ENCODE data around the gene WWOX. TPM values are rescaled to one million over a fixed set of nuclear protein-coding genes. Genes with fewer than 3 reads are reported as not detected.

The WWOX gene
- total RNA-seq, 2 experiments from 2014 or later: 20.2 to 21.4 TPM

DNA sequence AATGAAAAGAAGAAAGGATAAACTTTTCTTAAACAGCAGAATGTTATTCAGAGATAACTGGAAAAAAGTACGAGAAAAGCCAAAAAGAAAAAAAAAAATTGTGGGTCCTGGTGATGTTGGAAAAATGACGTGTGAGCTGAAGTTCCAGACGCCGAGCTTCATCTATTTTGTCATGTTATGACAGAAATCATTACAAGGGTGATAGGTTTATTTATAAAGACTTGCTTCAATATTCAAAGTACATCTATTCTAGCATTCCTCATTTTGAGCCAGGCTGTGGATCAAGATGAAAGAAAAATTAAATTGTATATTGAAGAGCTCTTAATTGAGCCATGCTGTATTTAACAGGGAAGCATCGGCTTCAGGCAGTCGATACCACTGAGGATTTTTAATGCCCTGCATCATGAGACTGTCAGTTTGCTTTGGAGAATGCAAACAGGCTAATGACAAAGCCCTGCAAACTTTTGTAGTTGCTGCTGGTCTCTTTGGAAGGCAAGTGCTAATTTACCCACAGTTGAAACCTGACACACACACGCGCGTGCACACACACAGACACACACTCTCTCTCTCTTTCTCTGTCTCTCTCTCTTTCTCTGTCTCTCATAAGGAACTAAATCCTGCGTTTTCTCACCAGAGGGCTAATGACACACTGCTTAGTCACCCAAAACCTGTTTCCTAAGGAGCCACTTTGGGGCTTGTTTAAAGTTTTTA is 110.7 kb downstream of the WWOX start:
- no peaks in the 10 kb centered on the region for H3K9me3 Mint-ChIP-seq
- no peak overlapping the region for H3K27ac Mint-ChIP-seq
- H3K4me1 Mint-ChIP-seq (ENCODE audit: low read depth): no peaks in the 10 kb centered on the region
- H3K27me3 Mint-ChIP-seq (ENCODE audit: low read depth): no peaks in the 10 kb centered on the region
- H3K4me3 Mint-ChIP-seq: no peak overlapping the region
- CTCF ChIA-PET: interaction anchor here (0.7 kb wide), 1 partner anchor 527 kb away, joined by 4 read pairs; no protein-coding TSS in a partner anchor
- intact Hi-C loops (cut with micrococcal nuclease): no loop called here
- no peaks in the 10 kb centered on the region for H3K36me3 Mint-ChIP-seq (ENCODE audit: low read depth)
- no peak for DNase-seq

DNA sequence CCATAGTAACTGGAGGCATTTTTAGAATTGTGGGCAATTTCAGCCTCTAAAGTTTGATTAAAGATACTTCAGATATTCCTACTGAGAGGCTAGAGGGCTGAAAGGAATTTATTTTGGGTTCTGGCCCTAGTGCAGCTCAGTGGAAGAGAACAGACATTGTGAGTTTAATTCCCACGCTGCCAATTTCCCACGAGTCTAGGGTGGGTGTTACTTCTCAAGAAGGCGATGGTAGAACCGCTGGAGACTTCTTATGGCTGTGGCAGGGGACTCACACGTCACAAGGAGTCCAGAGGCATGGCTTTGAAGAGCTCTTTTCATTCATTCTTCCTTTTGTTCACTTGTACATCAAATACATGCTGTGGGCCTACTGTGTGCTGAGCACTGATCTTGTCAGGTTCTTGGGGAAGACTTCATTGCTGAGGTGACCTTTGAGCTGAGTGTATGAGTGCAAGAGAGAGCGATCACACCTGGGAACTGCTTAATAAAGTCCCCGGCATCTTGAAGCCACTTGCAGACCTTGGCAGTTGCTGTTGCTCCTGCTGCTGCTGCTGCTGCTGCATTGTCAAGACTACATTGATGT is 111.7 kb downstream of the WWOX start:
- DNase-seq: no peak
- Mint-ChIP-seq H3K4me3 (no peak overlapping the region), H3K27ac (no peak overlapping the region), H3K4me1 (ENCODE audit: low read depth) (no peaks in the 10 kb centered on the region), H3K36me3 (ENCODE audit: low read depth) (no peaks in the 10 kb centered on the region), H3K9me3 (no peaks in the 10 kb centered on the region), H3K27me3 (ENCODE audit: low read depth) (no peaks in the 10 kb centered on the region)
- CTCF ChIA-PET: no interaction called here
- intact Hi-C loops (cut with micrococcal nuclease): no loop called here

DNA sequence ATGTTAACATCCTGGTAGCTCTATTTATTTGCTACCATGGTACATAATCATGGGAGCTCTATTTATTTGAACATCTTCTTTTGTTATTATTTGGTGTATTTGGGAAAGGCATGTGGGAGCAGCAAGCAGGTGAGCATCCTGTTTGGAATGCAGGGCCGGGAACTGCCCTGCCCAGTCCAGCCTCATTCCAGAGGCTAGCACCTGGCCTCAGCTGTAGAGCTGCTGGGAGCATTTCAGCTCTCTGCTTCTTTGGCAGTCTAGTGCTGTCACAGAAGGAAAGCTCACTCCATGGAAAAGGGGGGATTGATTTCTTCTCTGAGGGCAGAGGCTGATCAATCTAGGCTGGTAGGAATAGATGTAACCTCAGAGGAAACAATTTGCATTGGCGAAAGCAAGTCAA is 112.5 kb downstream of the WWOX start:
- intact Hi-C loops (cut with micrococcal nuclease): no loop called here
- no peaks in the 10 kb centered on the region for H3K36me3 Mint-ChIP-seq (ENCODE audit: low read depth)
- CTCF ChIA-PET: no interaction called here
- no peaks in the 10 kb centered on the region for H3K27me3 Mint-ChIP-seq (ENCODE audit: low read depth)
- no peaks in the 10 kb centered on the region for H3K9me3 Mint-ChIP-seq
- H3K4me3 Mint-ChIP-seq: no peak overlapping the region
- no peak for DNase-seq
- H3K27ac Mint-ChIP-seq: no peak overlapping the region
- no peaks in the 10 kb centered on the region for H3K4me1 Mint-ChIP-seq (ENCODE audit: low read depth)

DNA sequence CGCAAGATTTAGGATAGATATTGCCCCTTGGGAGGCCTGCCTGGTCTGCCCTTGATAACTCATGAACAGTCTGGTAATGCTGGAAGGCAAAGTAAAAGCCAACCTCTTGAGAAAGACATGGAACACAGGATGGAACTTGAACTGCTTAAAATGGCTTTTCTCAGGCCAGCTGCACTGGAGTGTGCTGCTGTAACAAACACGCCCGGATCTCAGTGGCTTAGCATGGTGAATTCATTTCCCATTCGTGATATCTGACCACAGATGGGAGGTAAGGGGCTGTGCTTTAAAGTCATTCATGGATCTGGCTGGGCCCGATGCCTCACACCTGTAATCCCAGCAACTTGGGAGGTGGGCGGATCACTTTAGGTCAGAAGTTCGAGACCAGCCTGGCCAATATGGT is 113.2 kb downstream of the WWOX start:
- intact Hi-C loops (cut with micrococcal nuclease): no loop called here
- Mint-ChIP-seq H3K4me3 (no peak overlapping the region), H3K36me3 (ENCODE audit: low read depth) (no peaks in the 10 kb centered on the region), H3K27me3 (ENCODE audit: low read depth) (no peaks in the 10 kb centered on the region), H3K4me1 (ENCODE audit: low read depth) (no peaks in the 10 kb centered on the region), H3K9me3 (no peaks in the 10 kb centered on the region), H3K27ac (no peak overlapping the region)
- DNase-seq: no peak
- CTCF ChIA-PET: no interaction called here

DNA sequence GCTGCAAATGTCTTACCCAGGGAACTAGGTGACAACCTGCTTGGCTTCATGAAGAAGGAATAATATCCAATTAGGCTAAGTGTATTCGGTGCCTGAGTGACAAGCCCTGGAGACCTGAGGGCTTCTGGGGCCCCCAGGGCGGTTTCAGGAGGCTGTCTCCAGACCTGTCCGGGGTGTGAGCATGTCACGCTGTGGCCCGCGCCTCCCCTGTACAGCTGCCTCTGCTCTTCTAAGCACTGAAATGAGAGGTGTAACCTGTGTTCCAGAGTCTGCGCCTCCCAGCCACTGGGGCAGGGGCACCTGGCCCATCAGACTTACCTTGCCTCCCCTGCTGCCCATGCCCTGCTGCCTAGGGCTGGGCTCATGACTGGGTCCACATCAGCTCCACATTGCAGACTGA is 114.3 kb downstream of the WWOX start:
- intact Hi-C loops (cut with micrococcal nuclease): no loop called here
- Mint-ChIP-seq H3K4me1 (ENCODE audit: low read depth) (no peaks in the 10 kb centered on the region), H3K27me3 (ENCODE audit: low read depth) (no peaks in the 10 kb centered on the region), H3K4me3 (no peak overlapping the region), H3K27ac (no peak overlapping the region), H3K9me3 (no peaks in the 10 kb centered on the region), H3K36me3 (ENCODE audit: low read depth) (no peaks in the 10 kb centered on the region)
- no peak for DNase-seq
- CTCF ChIA-PET: no interaction called here

DNA sequence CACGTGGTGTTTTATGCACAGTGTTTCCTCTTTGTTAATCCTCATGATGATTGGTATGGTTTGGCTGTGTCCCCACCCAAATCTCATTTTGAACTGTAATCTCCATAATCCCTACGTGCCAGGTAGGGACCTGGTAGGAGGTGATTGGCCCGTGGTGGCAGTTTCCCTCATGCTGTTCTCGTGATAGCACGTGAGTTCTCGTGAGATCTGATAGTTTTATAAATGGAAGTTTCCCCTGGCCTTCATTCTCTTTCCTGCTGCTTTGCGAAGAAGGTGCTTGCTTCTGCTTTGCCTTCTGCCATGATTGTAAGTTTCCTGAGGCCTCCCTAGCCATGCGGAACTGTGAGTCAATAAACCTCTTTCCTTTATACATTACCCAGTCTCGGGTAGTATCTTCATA is 115.8 kb downstream of the WWOX start:
- H3K9me3 Mint-ChIP-seq: no peaks in the 10 kb centered on the region
- intact Hi-C loops (cut with micrococcal nuclease): no loop called here
- no peak for DNase-seq
- no peaks in the 10 kb centered on the region for H3K4me1 Mint-ChIP-seq (ENCODE audit: low read depth)
- CTCF ChIA-PET: interaction anchor here (0.7 kb wide), 1 partner anchor 98 kb away, joined by 3 read pairs; no protein-coding TSS in a partner anchor
- H3K4me3 Mint-ChIP-seq: no peak overlapping the region
- H3K27me3 Mint-ChIP-seq (ENCODE audit: low read depth): no peaks in the 10 kb centered on the region
- H3K36me3 Mint-ChIP-seq (ENCODE audit: low read depth): no peaks in the 10 kb centered on the region
- no peak overlapping the region for H3K27ac Mint-ChIP-seq

DNA sequence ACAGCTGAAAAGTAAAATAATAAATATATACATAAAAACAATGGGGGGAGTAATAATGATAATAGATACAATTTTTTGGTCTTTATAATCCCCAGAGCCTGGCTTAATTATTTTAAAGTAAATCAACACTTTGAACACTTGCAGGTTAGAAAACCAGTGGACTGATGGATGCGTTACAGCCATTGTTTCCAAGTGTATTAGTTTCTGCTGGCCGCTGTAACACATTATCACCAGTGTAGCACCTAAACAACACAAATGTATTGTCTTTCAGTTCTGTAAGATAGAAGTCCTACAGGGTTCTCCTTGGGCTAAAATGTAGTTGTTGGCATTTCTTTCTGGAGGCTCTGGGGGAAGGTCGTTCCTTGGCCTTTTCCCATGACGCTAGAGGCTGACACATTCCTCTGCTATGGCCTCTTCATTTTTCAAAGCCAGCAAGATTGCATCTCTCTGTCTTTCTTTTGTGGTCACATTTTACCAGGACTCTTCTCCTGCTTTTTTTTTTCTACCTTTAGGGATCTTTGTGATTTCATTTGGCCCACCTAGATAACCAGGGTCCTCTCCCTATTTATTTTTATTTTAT is 116.8 kb downstream of the WWOX start:
- CTCF ChIA-PET: no interaction called here

DNA sequence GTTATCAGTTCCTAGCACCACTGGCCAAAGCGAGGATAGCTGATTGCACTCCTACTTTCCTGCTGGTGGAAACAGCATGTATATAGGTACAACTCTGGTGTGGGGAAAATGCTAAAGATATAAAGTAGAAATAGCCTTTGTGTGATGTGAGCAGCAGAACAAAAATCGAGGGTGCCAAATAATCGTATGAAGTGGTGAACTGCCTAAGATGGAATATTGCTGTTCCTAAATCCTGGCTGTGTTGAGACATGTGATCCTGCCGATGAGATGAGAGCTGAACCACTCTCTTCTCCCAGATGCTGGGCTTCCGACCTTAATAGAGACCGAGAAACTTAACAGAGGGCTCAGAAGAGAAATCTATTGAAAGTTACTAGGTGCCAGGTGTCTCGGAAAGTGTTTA is 117.8 kb downstream of the WWOX start:
- intact Hi-C loops (cut with micrococcal nuclease): no loop called here
- H3K36me3 Mint-ChIP-seq (ENCODE audit: low read depth): no peaks in the 10 kb centered on the region
- no peak overlapping the region for H3K4me3 Mint-ChIP-seq
- no peak for DNase-seq
- no peaks in the 10 kb centered on the region for H3K9me3 Mint-ChIP-seq
- H3K27me3 Mint-ChIP-seq (ENCODE audit: low read depth): no peaks in the 10 kb centered on the region
- H3K4me1 Mint-ChIP-seq (ENCODE audit: low read depth): no peaks in the 10 kb centered on the region
- CTCF ChIA-PET: no interaction called here
- H3K27ac Mint-ChIP-seq: no peak overlapping the region

More for the DNA sequence above, 116.8 kb downstream of the WWOX start:
- H3K9me3 Mint-ChIP-seq: no peaks in the 10 kb centered on the region
- no peaks in the 10 kb centered on the region for H3K36me3 Mint-ChIP-seq (ENCODE audit: low read depth)
- no peaks in the 10 kb centered on the region for H3K4me1 Mint-ChIP-seq (ENCODE audit: low read depth)
- no peaks in the 10 kb centered on the region for H3K27me3 Mint-ChIP-seq (ENCODE audit: low read depth)
- no peak overlapping the region for H3K4me3 Mint-ChIP-seq
- intact Hi-C loops (cut with micrococcal nuclease): no loop called here
- no peak for DNase-seq
- H3K27ac Mint-ChIP-seq: no peak overlapping the region

DNA sequence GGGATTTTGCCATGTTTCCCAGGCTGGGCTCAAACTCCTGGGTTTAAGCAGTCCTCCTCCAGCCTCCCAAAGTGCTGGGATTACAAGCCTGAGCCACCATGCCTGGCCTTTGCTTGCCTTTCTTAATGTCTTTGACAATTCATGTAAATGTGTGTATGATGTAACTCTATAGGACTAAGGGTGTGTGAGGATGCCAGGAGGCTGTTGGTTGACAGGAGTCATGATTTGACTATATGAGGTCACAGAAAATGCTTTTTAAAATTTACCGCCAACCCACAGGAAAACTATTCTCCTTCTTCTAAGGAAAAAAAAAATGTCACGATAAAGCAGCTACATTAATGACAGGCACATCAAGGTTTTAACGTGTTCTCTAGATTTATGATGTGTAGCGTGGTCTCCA is 118.8 kb downstream of the WWOX start:
- CTCF ChIA-PET: no interaction called here
- H3K4me1 Mint-ChIP-seq (ENCODE audit: low read depth): no peaks in the 10 kb centered on the region
- H3K27me3 Mint-ChIP-seq (ENCODE audit: low read depth): no peaks in the 10 kb centered on the region
- intact Hi-C loops (cut with micrococcal nuclease): no loop called here
- H3K36me3 Mint-ChIP-seq (ENCODE audit: low read depth): no peaks in the 10 kb centered on the region
- no peak overlapping the region for H3K4me3 Mint-ChIP-seq
- no peaks in the 10 kb centered on the region for H3K9me3 Mint-ChIP-seq
- no peak overlapping the region for H3K27ac Mint-ChIP-seq
- DNase-seq: no peak

DNA sequence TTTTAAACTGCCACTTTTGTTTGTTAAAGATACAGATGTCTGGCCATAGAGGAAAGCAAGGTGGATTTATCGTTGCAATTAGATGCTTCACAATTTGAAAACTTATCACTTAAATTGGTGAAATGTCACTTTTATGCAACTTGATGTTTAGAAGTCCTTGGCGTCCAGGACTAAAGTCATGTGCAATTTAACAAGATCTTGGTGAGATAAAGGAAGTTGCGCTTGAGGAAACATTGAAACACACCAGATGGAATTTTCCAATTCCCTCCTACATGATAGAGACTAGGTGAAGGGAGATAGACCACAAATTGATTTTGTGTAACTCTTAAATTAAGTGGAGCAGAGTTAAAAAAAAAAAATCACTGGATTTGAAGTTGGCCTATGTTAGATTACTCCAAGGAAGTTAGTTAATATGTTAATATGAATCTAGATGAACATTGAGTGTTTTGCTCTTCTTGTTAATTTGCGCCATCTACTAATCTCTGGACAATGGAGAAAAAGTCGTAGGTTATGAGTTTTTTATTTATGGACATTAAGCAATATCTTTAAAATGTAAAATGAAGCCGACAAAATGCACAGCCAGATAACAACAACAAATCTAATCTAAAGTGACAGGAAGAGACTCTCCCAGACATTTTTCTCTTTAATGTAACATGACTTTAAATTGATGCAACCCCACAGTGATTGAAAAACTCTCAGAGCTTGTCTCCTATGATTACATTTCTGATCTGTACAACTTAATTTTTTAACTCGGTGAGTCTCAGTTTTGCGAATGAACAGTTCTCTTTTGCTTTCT is 119.6 kb downstream of the WWOX start:
- intact Hi-C loops (cut with micrococcal nuclease): no loop called here
- H3K27me3 Mint-ChIP-seq (ENCODE audit: low read depth): no peaks in the 10 kb centered on the region
- H3K36me3 Mint-ChIP-seq (ENCODE audit: low read depth): no peaks in the 10 kb centered on the region
- no peak overlapping the region for H3K4me3 Mint-ChIP-seq
- H3K27ac Mint-ChIP-seq: no peak overlapping the region
- no peaks in the 10 kb centered on the region for H3K4me1 Mint-ChIP-seq (ENCODE audit: low read depth)
- CTCF ChIA-PET: no interaction called here
- no peak for DNase-seq
- no peaks in the 10 kb centered on the region for H3K9me3 Mint-ChIP-seq

DNA sequence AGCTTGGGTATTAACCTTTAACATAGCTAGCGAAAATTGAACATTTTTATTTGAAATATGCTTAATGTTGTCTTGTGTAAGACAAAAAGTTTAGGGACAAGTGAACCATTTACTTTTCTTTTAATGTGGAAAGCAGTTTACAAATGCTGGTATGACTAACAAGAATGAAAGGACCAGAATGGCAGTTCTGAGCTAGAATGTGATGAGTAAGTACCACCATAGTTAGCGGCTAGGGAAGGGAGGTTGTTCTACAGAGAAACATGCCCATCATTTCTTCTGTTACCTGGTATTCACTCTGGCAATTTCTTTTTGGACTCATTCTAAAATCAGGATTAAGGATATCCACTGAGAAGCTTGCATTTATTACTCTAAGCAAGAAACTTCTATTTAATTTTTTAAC is 121.1 kb downstream of the WWOX start:
- no peaks in the 10 kb centered on the region for H3K4me1 Mint-ChIP-seq (ENCODE audit: low read depth)
- H3K9me3 Mint-ChIP-seq: no peaks in the 10 kb centered on the region
- DNase-seq: no peak
- CTCF ChIA-PET: no interaction called here
- no peaks in the 10 kb centered on the region for H3K27me3 Mint-ChIP-seq (ENCODE audit: low read depth)
- no peak overlapping the region for H3K27ac Mint-ChIP-seq
- no peak overlapping the region for H3K4me3 Mint-ChIP-seq
- H3K36me3 Mint-ChIP-seq (ENCODE audit: low read depth): no peaks in the 10 kb centered on the region
- intact Hi-C loops (cut with micrococcal nuclease): no loop called here

DNA sequence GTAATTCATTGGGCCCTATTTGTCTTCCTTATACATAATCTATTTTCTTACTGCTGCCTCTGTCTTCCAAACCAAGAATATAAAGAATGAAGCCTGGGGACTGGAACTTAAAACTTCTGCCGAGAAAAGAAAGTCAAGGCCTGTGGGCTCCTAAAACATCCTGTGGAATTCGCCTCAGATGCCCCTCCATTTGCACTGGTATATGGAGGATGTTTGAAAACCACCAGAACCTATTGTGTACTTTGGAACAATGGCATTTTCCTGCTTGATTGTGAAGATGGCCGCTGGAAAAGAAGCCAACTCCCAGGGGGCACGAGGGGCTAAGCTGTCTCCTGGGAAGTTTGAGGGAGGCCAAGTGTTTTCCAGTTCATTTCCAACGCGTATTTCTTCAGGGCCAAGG is 122.4 kb downstream of the WWOX start:
- Mint-ChIP-seq H3K9me3 (no peaks in the 10 kb centered on the region), H3K27ac (no peak overlapping the region), H3K36me3 (ENCODE audit: low read depth) (no peaks in the 10 kb centered on the region), H3K4me1 (ENCODE audit: low read depth) (no peaks in the 10 kb centered on the region), H3K4me3 (no peak overlapping the region), H3K27me3 (ENCODE audit: low read depth) (no peaks in the 10 kb centered on the region)
- no peak for DNase-seq
- CTCF ChIA-PET: no interaction called here
- intact Hi-C loops (cut with micrococcal nuclease): no loop called here

DNA sequence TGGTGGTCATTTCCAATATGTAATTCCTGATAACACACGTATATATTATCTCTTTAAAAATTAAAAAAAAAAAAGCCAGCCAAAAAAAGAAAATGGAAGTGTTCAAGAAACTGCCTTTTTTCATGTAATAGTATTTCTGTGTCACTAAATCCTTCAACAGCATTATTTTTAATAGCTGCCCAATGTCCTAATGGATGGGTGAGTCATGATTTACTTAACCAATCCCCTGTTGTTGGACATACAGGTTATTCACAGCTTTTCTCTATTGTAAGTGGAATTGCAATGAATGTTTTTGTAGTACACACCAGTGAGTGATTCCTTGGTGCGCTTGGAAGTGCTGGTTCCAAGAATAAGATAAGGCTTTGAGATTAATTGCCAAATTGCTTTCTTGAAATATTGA is 124.9 kb downstream of the WWOX start:
- CTCF ChIA-PET: no interaction called here
- intact Hi-C loops (cut with micrococcal nuclease): no loop called here
- no peak for DNase-seq
- H3K4me1 Mint-ChIP-seq (ENCODE audit: low read depth): no peaks in the 10 kb centered on the region
- no peaks in the 10 kb centered on the region for H3K9me3 Mint-ChIP-seq
- H3K4me3 Mint-ChIP-seq: no peak overlapping the region
- H3K27me3 Mint-ChIP-seq (ENCODE audit: low read depth): no peaks in the 10 kb centered on the region
- no peak overlapping the region for H3K27ac Mint-ChIP-seq
- no peaks in the 10 kb centered on the region for H3K36me3 Mint-ChIP-seq (ENCODE audit: low read depth)
